Mucosa of descending colon (tissue), 3 donors: ENCODE measurements around the gene FBXO38. TPM values are rescaled to one million over a fixed set of nuclear protein-coding genes. Genes with fewer than 3 reads are reported as not detected.

Source experiments
- ATAC-seq: fragments of 200-7000 bp; cut with Tn5 transposase; one replicate; pipeline ENCODE4 v1.9.1; 2020; ENCODE audit warnings: mild to moderate bottlenecking, moderate library complexity
- DNase-seq, 3 donors: peaks; one replicate each; pipeline ENCODE4 v3.0.0-alpha.2; 2020
- H3K36me3 ChIP-seq: fragments of 200-600 bp; one replicate; pipeline ENCODE4 v1.8.0; 2021; ENCODE audit warnings: low read depth, mild to moderate bottlenecking
- H3K4me1 ChIP-seq: fragments of 200-600 bp; one replicate; pipeline ENCODE4 v1.8.0; 2021; ENCODE audit warnings: low read depth, mild to moderate bottlenecking
- H3K4me3 ChIP-seq: fragments of 200-600 bp; one replicate; pipeline ENCODE4 v1.8.0; 2021; ENCODE audit warnings: mild to moderate bottlenecking
- H3K9me3 ChIP-seq: fragments of 200-600 bp; one replicate; pipeline ENCODE4 v1.8.0; 2021; ENCODE audit warnings: mild to moderate bottlenecking
- CTCF ChIP-seq: fragments of 200-600 bp; IDR thresholded peaks from one replicate; pipeline ENCODE4 v1.8.0; 2022; ENCODE audit warnings: antibody characterized with exemption, mild to moderate bottlenecking
- intact Hi-C, 2 donors: fragments of 100-400 bp; cut with DNase I in 1 of 2; cut with micrococcal nuclease in 1 of 2; formaldehyde crosslinking; loops; one replicate each; pipeline versions ENCODE4 v1.11.0 to v1.11.1; 2022; cut with DNase I, micrococcal nuclease
- total RNA-seq, 3 donors: library from RNA; stranded (reverse); fragmentation: NEBNext Ultra II Directional in 2 of 3; extraction: Animal tissue kit (Norgen Biotek cat#: 25700) in 2 of 3; gene quantifications; one replicate each; pipeline versions ENCODE4 v1.2.1 to v1.2.4, GENCODE V29; 2021 to 2023
- donor health status: DM: no; HTN: no; CAD: no; lungs with moderate emphysema.
- donor health status: DM: no; HTN: no; CAD: no.
- donor health status: DM: no; HTN: yes; CAD: no.

The FBXO38 gene
- total RNA-seq, 3 donors from 2014 or later, result 46.5 to 48.0 (median 46.9) TPM

DNA sequence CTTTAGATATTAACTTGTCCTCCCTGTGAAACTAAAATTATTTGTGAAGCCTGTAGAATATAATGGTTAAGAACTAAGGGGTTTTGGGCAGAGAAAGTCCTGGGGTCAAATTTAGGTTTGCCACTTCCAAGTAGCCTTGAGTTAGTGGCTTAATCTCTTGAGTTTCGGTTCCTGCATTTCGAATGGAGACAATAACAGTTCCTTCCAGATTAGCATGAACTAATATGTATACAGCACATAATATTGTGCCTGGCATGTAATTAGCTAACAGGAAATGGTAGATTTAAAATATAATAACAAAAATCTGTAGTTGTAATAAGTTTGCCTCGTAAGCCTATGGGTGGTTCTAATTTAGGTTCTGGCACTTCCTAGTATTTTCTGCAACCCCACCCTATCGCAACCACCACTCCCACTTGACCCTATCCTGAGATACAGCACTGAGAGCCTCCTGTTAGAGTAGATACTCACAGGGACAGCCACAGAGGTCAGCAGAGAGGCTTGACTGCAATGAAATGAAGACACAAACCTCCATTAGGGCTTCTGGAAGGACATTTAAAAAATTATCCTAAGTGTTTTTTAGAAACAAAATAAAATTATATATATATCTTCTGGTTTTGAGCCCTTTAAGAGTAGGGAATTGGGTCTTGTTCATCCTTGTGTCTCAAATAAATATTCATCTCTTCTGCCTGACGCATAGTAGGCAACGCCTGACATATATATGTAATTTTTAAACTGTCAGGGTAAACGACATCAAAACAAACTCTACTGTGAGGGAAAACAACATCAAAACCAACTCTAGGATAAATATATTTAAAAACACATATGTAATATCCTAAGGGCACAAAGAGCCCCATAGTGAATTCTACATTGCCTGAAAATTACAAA lies 39.9 kb upstream of the FBXO38 start:
- intact Hi-C loops, result no loop called here
- TF ChIP-seq CTCF, result no peak
- H3K4me1 ChIP-seq, result peaks cover 5% of the 10 kb centered on the region
- no peaks in the 10 kb centered on the region for H3K9me3 ChIP-seq
- H3K4me3 ChIP-seq, result no peak overlapping the region
- ATAC-seq (no peak), DNase-seq (no peak)
- H3K36me3 ChIP-seq, result no peaks in the 10 kb centered on the region

DNA sequence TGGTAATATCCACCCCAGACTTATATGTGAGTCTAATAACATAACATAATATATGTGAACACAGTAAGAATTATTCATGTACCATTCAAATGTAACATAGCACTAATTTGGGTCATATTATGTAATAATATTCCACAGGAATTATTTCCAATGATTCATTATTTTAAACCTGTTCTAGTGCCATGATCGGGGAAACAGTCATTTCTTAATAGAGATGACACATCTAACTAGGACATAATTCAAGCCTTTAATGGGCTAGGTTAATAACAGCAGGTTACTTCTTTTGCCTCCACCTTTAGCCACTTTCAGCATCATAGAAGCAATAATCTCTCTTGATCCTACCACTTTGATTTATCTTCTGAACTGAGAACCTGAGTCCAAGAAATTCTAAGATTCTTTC lies 36.1 kb upstream of the FBXO38 start:
- no peaks in the 10 kb centered on the region for H3K9me3 ChIP-seq
- ATAC-seq (no peak), DNase-seq (no peak)
- intact Hi-C loops, result no loop called here
- peaks cover 5% of the 10 kb centered on the region for H3K4me1 ChIP-seq
- TF ChIP-seq CTCF, result no peak
- H3K36me3 ChIP-seq, result no peaks in the 10 kb centered on the region
- H3K4me3 ChIP-seq, result no peak overlapping the region

DNA sequence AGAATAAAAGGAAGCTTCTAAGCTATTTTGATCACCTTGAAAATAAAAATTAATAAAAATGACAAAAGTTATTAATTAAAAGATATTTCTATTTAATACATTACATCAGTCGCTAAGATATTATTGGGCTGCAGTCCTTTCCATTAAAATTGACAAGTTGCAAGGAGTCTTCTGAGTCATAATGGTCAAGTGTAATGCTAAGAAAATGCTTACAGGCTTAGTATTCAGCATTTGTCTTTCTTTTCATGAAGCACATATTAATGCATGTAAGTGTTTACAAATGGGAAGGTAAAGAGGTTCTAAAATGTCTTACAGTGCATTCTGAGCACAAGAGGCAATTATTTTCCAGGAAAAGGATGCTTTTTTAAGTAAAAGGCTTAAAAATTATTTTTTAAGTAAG lies 31.1 kb upstream of the FBXO38 start:
- intact Hi-C loops, result no loop called here
- TF ChIP-seq CTCF, result no peak
- Histone ChIP-seq H3K9me3 (no peaks in the 10 kb centered on the region), H3K36me3 (no peaks in the 10 kb centered on the region), H3K4me3 (no peak overlapping the region), H3K4me1 (no peaks in the 10 kb centered on the region)
- DNase-seq, result no peak
- no peak for ATAC-seq

- intact Hi-C loops, result no loop called here
- no peak for TF ChIP-seq CTCF
- ATAC-seq, result no peak
Observed at GRCh38 chr5:148353634-148354033, 30.1 kb upstream of the FBXO38 start.

GRCh38 chr5:148364343-148364742 lies 19.4 kb upstream of the FBXO38 start:
- ATAC-seq, result no peak
- no peak for TF ChIP-seq CTCF
- H3K36me3 ChIP-seq, result no peaks in the 10 kb centered on the region

More at GRCh38 chr5:148353634-148354033, 30.1 kb upstream of the FBXO38 start:
- no peak for DNase-seq
- Histone ChIP-seq H3K4me3 (no peak overlapping the region), H3K36me3 (no peaks in the 10 kb centered on the region), H3K9me3 (no peaks in the 10 kb centered on the region), H3K4me1 (no peaks in the 10 kb centered on the region)

More at GRCh38 chr5:148364343-148364742, 19.4 kb upstream of the FBXO38 start:
- intact Hi-C loops, result no loop called here
- peaks cover 8% of the 10 kb centered on the region for H3K9me3 ChIP-seq
- H3K4me1 ChIP-seq, result no peaks in the 10 kb centered on the region
- no peak overlapping the region for H3K4me3 ChIP-seq
- DNase-seq, result no peak
